IPS DF 6.9 (cell line): ENCODE data around the gene TRIM43.
"Not testable (repeated sequence)": the region's sequence is repeated elsewhere in the genome, so short reads cannot be mapped to it uniquely, and the experiment has no call there.

Source experiments
- DNase-seq: peaks from one replicate; pipeline ENCODE4 v3.0.0-alpha.2; 2013; ENCODE audit warnings: low read depth, low spot score
- H3K27ac ChIP-seq: one replicate; pipeline ENCODE4 v1.5.1; 2013; ENCODE audit warnings: low read length, control low read depth
- H3K27me3 ChIP-seq: 2 replicates; pipeline ENCODE4 v1.6.1; 2013; ENCODE audit warnings: mild to moderate bottlenecking, low read length; ENCODE audit not compliant: control insufficient read depth, insufficient read depth
- H3K36me3 ChIP-seq: 2 replicates; pipeline ENCODE4 v1.6.1; 2013; ENCODE audit warnings: low read length; ENCODE audit not compliant: control insufficient read depth, insufficient read depth
- H3K4me1 ChIP-seq: 2 replicates; pipeline ENCODE4 v1.6.1; 2013; ENCODE audit warnings: low read length; ENCODE audit not compliant: control insufficient read depth, insufficient read depth
- H3K4me3 ChIP-seq: 2 replicates; pipeline ENCODE4 v1.5.1; 2013; ENCODE audit warnings: mild to moderate bottlenecking, low read length
- H3K9me3 ChIP-seq: 2 replicates; pipeline ENCODE4 v1.6.1; 2013; ENCODE audit warnings: low read length, inconsistent platforms; ENCODE audit not compliant: control insufficient read depth, insufficient read depth
- WGBS: extraction: QIAGEN DNeasy Blood & Tissue Kit; methylation state at CpG from one replicate; pipeline ENCODE4 v1.1.7; 2013; ENCODE audit warnings: mixed read lengths, missing lambda C conversion rate; ENCODE audit not compliant: insufficient read length, insufficient coverage; 5-methylcytosine and 5-hydroxymethylcytosine counted together

Gene TRIM43

DNA sequence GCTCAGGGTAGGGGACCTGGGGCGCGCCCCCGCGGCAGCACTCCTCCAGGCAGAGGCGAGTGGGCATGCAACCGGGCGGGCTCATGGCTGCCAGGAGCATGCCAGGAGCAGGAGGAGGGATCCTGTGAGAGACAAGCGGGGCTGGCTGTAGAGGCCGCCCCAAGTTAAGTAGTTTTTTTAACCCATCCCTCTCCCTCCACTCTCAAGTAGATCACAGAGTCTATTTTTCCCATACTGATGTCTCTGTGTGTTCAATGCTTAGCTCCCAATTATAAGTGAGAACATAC is 49.4 kb downstream of the TRIM43 start:
- H3K9me3 ChIP-seq, H3K4me1 ChIP-seq, H3K4me3 ChIP-seq, DNase-seq, H3K27me3 ChIP-seq, H3K36me3 ChIP-seq, H3K27ac ChIP-seq: not testable (repeated sequence)
- no CpG with 5 or more reads among the region's 9 CpGs for WGBS

DNA sequence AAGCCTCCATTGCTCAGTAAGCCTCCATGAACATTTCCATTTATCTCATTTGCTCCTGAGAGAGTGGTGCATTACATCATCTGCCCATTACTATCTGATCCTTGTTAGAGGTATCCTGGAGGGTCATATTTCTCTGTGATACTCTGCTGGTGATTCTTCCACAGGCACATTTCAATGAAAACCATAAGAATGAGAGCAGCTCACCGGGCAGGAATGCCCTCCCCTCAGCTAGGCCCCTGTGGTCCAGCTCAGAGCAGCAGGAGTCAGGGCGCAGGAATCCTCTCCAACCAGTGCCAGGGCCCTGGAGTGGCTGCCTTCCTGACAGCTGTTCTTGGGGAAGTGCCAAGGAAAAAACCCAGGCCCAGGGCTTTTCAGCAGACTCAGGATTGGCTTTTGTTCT is 50.0 kb downstream of the TRIM43 start:
- not testable (repeated sequence) for H3K4me1 ChIP-seq, H3K27me3 ChIP-seq, H3K4me3 ChIP-seq, H3K36me3 ChIP-seq, H3K27ac ChIP-seq, H3K9me3 ChIP-seq, DNase-seq
- WGBS, result no CpG with 5 or more reads among the region's 2 CpGs

DNA sequence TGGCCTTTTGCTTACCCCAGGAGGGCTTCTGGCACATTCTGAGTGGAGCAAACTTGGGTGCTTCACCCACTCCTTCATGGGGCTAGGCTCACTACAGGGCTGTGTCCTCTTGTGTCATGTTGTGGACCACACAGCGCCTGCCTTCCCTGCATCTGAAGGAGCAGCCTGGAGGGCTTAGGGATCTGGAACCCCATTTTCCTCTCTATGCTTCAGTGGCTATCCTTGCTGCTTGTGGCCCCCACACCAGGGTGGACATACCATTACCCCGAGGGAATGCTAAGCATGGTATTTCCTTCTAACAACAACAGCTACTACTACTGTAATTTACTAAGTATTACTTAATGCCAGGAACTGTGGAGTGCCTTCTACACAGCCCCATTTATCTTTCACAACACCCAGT is 50.6 kb downstream of the TRIM43 start:
- H3K27me3 ChIP-seq, H3K4me1 ChIP-seq, H3K4me3 ChIP-seq, H3K27ac ChIP-seq, H3K9me3 ChIP-seq, DNase-seq, H3K36me3 ChIP-seq: not testable (repeated sequence)
- no CpG with 5 or more reads among the region's 2 CpGs for WGBS

DNA sequence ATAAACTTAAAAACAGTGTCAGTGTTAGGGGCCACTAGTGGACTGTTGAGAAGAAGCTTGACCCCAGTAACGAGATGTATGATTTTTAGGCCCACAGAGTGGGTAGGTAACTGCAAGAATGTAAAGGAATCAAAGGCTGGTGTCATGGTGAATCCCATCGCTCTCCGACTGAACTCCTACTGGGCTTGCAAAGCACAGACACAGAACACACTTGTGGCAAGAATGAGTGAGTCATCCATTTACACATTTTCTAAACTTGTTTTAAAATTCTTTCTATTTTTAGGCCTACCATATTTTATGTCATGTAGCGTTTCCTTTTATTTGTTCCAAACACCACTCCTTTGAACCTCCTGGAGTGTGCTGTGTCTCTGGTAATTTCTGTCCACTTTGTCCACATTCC is 51.1 kb downstream of the TRIM43 start:
- not testable (repeated sequence) for H3K4me3 ChIP-seq, H3K27me3 ChIP-seq, H3K9me3 ChIP-seq, H3K27ac ChIP-seq, H3K36me3 ChIP-seq, H3K4me1 ChIP-seq, DNase-seq
- no CpG with 5 or more reads among the region's 4 CpGs for WGBS

DNA sequence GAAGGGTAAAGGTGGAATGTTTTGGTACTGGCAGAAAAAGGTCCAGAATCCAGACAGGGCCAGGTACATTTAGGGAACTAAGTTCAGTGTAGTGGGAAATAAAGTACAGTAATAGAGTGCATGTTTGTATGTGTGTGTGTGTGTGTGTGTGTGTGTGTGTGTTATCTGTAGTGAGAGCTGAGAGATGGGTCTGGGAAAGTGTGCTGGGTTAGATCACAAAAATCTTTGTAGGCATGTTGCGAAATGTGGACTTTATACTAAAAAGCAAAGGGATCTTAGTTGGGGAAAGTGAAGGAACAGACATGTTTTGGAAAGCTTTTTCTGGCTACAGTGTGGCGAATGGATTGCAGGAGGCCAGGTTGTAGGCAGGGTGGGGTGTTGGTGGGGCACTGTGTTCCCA is 53.5 kb downstream of the TRIM43 start:
- H3K4me3 ChIP-seq, DNase-seq, H3K9me3 ChIP-seq, H3K27me3 ChIP-seq, H3K36me3 ChIP-seq, H3K4me1 ChIP-seq, H3K27ac ChIP-seq: not testable (repeated sequence)
- no CpG with 5 or more reads among the region's 2 CpGs for WGBS

DNA sequence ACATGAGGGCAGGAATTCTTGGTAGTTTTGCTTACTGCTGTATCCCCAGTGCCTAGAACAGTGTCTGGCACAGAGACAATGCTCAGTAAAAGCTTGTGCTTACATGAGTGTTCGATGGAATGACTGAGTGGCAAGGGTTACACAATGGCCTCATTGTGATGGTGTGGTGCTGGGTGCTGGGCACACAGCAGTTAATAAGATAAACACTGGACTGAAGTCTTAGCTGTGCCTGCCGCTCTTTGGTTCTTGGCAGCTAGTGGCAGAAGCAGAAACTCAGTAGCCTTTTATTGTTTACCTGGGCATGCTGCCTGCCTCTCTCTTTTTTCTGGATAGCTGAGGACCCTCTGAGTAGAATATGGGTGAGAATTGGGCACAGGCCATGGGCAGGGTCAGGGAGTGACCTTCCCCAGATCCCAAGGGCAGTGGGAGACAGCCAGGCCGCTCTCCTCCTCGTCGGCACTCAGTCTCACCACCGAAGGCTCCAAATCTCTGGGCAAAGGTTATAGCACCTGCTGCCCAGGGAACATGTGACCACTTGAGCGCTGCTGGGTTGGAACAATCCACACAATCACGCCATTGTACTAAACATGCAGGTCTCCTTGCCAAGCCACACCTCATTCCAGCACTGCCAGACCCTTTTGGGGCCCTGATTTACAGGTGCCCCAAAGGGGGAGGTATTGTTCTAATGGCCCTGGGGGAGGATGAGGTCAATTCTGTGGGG is 54.6 kb downstream of the TRIM43 start:
- H3K27ac ChIP-seq, H3K4me3 ChIP-seq, H3K36me3 ChIP-seq, H3K9me3 ChIP-seq, DNase-seq, H3K27me3 ChIP-seq, H3K4me1 ChIP-seq: not testable (repeated sequence)
- no CpG with 5 or more reads among the region's 8 CpGs for WGBS

DNA sequence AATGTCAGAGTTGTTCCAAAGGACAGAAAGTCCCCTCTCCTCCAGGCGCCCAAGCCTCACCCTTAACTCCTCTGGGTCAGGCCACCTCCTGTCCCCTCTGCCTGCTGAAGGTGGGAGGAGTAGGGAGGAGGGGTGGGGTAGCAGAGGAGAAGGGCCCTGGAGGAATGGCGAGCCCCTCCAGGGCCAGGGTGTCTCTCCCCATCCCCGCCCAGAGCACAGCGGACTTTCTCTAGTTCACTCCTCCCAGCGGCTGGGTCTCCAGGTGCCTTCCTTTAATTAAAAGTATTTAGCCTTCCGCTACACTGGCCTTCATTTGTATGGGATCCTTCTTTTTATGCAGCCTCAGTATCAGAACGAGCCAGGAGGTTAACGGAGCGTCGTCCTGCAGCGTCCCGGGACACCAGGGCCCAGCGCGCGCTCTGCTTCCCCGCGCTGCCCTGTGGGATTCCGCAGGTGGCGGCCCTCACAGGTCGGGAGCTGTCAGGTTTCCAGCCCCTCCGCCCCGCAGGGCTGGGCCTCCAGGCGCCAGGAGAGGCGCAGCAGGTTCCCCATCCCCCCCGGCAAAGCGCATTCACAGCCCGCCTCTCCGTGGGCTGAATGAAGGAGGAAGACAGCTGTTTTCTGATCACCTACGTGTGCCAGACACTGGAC is 57.2 kb downstream of the TRIM43 start:
- not testable (repeated sequence) for H3K4me3 ChIP-seq, H3K4me1 ChIP-seq, DNase-seq, H3K36me3 ChIP-seq, H3K9me3 ChIP-seq, H3K27ac ChIP-seq, H3K27me3 ChIP-seq
- no CpG with 5 or more reads among the region's 29 CpGs for WGBS
